Activated gamma-delta T cell (primary cell): ENCODE measurements around the gene GZMM.

Experiments used
- DNase-seq: peaks from one replicate; lab custom pipeline; 2025; lab: John Stamatoyannopoulos, UW

The GZMM gene

GRCh38 chr19:566844-567243 lies 23.0 kb downstream of the GZMM start:
- DNase-seq, result no peak

GRCh38 chr19:567296-567900 lies 23.5 kb downstream of the GZMM start:
- no peak for DNase-seq

- no peak for DNase-seq
Measured at GRCh38 chr19:570251-570686, 26.4 kb downstream of the GZMM start.

GRCh38 chr19:570937-571565 lies 27.2 kb downstream of the GZMM start:
- no peak for DNase-seq

GRCh38 chr19:571566-571974 lies 27.7 kb downstream of the GZMM start:
- DNase-seq, result no peak

GRCh38 chr19:572140-572742 lies 28.4 kb downstream of the GZMM start, which contains the start of gene BSG:
BSG (plus strand) TSS chr19:572596; CDS start chr19:572635, 39 bp downstream.
- DNase-seq, result peak; percentile 99

- no peak for DNase-seq
Measured at GRCh38 chr19:572743-573518, 29.1 kb downstream of the GZMM start.

- no peak for DNase-seq
Measured at GRCh38 chr19:573519-573825, 29.6 kb downstream of the GZMM start.

- no peak for DNase-seq
Measured at GRCh38 chr19:574658-575526, 31.0 kb downstream of the GZMM start.

GRCh38 chr19:575527-576506 lies 32.0 kb downstream of the GZMM start:
- DNase-seq, result no peak

GRCh38 chr19:576768-577438 lies 33.0 kb downstream of the GZMM start:
- DNase-seq, result no peak

- DNase-seq, result no peak
Measured at GRCh38 chr19:577439-578392, 33.9 kb downstream of the GZMM start.

- DNase-seq, result no peak
Measured at GRCh38 chr19:579111-579841, 35.4 kb downstream of the GZMM start.

- no peak for DNase-seq
Measured at GRCh38 chr19:579842-580155, 35.9 kb downstream of the GZMM start.

- no peak for DNase-seq
Measured at GRCh38 chr19:580274-580835, 36.5 kb downstream of the GZMM start.

GRCh38 chr19:581399-582111 lies 37.7 kb downstream of the GZMM start:
- no peak for DNase-seq

- DNase-seq, result no peak
Measured at GRCh38 chr19:582497-583197, 38.8 kb downstream of the GZMM start.
